Astrocyte (in vitro differentiated cells and primary cell): ENCODE results near the gene ZSCAN12. TPM values are rescaled to one million over a fixed set of nuclear protein-coding genes. Genes with fewer than 3 reads are reported as not detected.

Source experiments
- DNase-seq: peaks from one replicate; pipeline ENCODE4 v3.0.0-alpha.2; 2010; ENCODE audit warnings: low read depth
- FAIRE-seq: peaks from 2 replicates; lab custom pipeline; 2011; peaks lifted over from hg19 to GRCh38; lab: Jason Lieb, UNC
- H2AFZ ChIP-seq: 2 replicates; pipeline ENCODE4 v1.6.0; 2012; ENCODE audit warnings: low read depth, low read length, inconsistent platforms
- H3K27ac ChIP-seq: 2 replicates; pipeline ENCODE4 v1.5.1; 2011; ENCODE audit warnings: low read depth, low read length, inconsistent platforms
- H3K27me3 ChIP-seq: 2 replicates; pipeline ENCODE4 v1.6.0; 2011; ENCODE audit warnings: low read length, inconsistent platforms; ENCODE audit not compliant: insufficient read depth
- H3K36me3 ChIP-seq: 2 replicates; pipeline ENCODE4 v1.5.1; 2011; ENCODE audit warnings: low read length, inconsistent platforms; ENCODE audit not compliant: insufficient read depth
- H3K4me1 ChIP-seq: 2 replicates; pipeline ENCODE4 v1.5.1; 2011; ENCODE audit warnings: low read length, inconsistent platforms; ENCODE audit not compliant: insufficient read depth
- H3K4me2 ChIP-seq: 2 replicates; pipeline ENCODE4 v1.6.0; 2012; ENCODE audit warnings: low read length, inconsistent platforms
- H3K4me3 ChIP-seq: 2 replicates; pipeline ENCODE4 v1.5.1; 2011; ENCODE audit warnings: low read depth, mild to moderate bottlenecking, low read length, inconsistent platforms; ENCODE audit not compliant: insufficient read depth
- H3K79me2 ChIP-seq: 2 replicates; pipeline ENCODE4 v1.6.0; 2012; ENCODE audit warnings: mild to moderate bottlenecking, low read length, inconsistent platforms; ENCODE audit not compliant: insufficient read depth
- H3K9ac ChIP-seq: 2 replicates; pipeline ENCODE4 v1.6.0; 2012; ENCODE audit warnings: mild to moderate bottlenecking, low read length, inconsistent platforms
- H3K9me3 ChIP-seq: 2 replicates; pipeline ENCODE4 v1.5.1; 2012; ENCODE audit warnings: low read depth, mild to moderate bottlenecking, low read length, inconsistent platforms; ENCODE audit not compliant: insufficient read depth
- H4K20me1 ChIP-seq: 2 replicates; pipeline ENCODE4 v1.6.0; 2012; ENCODE audit warnings: low read length, inconsistent platforms; ENCODE audit not compliant: insufficient read depth
- H3K27ac Mint-ChIP-seq: one replicate; pipeline ENCODE4 v1.8.0; 2021; ENCODE audit warnings: mild to moderate bottlenecking, mixed read lengths; ENCODE audit not compliant: unreplicated experiment
- H3K27me3 Mint-ChIP-seq: one replicate; pipeline ENCODE4 v1.8.0; 2021; ENCODE audit warnings: low read depth, mixed read lengths; ENCODE audit not compliant: unreplicated experiment
- H3K36me3 Mint-ChIP-seq: one replicate; pipeline ENCODE4 v1.8.0; 2021; ENCODE audit warnings: low read depth, mixed read lengths; ENCODE audit not compliant: unreplicated experiment
- H3K4me1 Mint-ChIP-seq: one replicate; pipeline ENCODE4 v1.8.0; 2021; ENCODE audit warnings: low read depth, mixed read lengths; ENCODE audit not compliant: unreplicated experiment
- H3K4me3 Mint-ChIP-seq: one replicate; pipeline ENCODE4 v1.8.0; 2021; ENCODE audit warnings: mild to moderate bottlenecking, moderate library complexity, mixed read lengths; ENCODE audit not compliant: unreplicated experiment
- H3K9me3 Mint-ChIP-seq: one replicate; pipeline ENCODE4 v1.8.0; 2021; ENCODE audit warnings: mild to moderate bottlenecking, mixed read lengths; ENCODE audit not compliant: unreplicated experiment
- CTCF ChIP-seq: IDR thresholded peaks from 2 replicates; pipeline ENCODE4 v1.5.1; 2011; ENCODE audit warnings: low read depth, mild to moderate bottlenecking, inconsistent platforms, low read length, moderate library complexity; ENCODE audit not compliant: insufficient read depth
- EZH2 ChIP-seq: IDR thresholded peaks from 2 replicates; pipeline ENCODE4 v1.6.1; 2012; ENCODE audit warnings: mild to moderate bottlenecking, low read length, inconsistent platforms; ENCODE audit not compliant: insufficient read depth
- total RNA-seq: library from RNA; stranded (reverse); gene quantifications from 2 replicates; pipeline ENCODE4 v1.2.1, GENCODE V29; 2021

ZSCAN12 gene
- total RNA-seq, 1 donor from 2014 or later: 6.3 TPM

- Histone ChIP-seq H3K27me3 (peaks cover 7% of the 10 kb centered on the region), H3K4me2 (no peak overlapping the region), H3K4me3 (no peak overlapping the region), H4K20me1 (no peaks in the 10 kb centered on the region), H3K79me2 (peaks cover 24% of the 10 kb centered on the region), H3K27ac (no peak overlapping the region), H3K36me3 (no peaks in the 10 kb centered on the region), H3K9me3 (no peaks in the 10 kb centered on the region), H3K4me1 (no peaks in the 10 kb centered on the region), H3K9ac (no peak overlapping the region), H2AFZ (no peak overlapping the region)
- Mint-ChIP-seq H3K4me3 (no peak overlapping the region), H3K27ac (no peak overlapping the region), H3K9me3 (no peaks in the 10 kb centered on the region), H3K27me3 (peaks cover 15% of the 10 kb centered on the region), H3K36me3 (no peaks in the 10 kb centered on the region), H3K4me1 (peaks cover 4% of the 10 kb centered on the region)
- TF ChIP-seq CTCF (no peak), EZH2 (no peak)
- FAIRE-seq (no peak), DNase-seq (no peak)
Measured at GRCh38 chr6:28347119-28347518, 52.4 kb downstream of the ZSCAN12 start.

- H2AFZ ChIP-seq: no peak overlapping the region
- no peak overlapping the region for H3K9ac ChIP-seq
- TF ChIP-seq EZH2: no peak
- TF ChIP-seq CTCF: no peak
- Mint-ChIP-seq H3K27me3 (peaks cover 15% of the 10 kb centered on the region), H3K4me3 (no peak overlapping the region), H3K9me3 (no peaks in the 10 kb centered on the region), H3K4me1 (no peaks in the 10 kb centered on the region), H3K27ac (no peak overlapping the region), H3K36me3 (peaks cover 2% of the 10 kb centered on the region)
- FAIRE-seq (no peak), DNase-seq (no peak)
- H3K79me2 ChIP-seq: peaks cover 5% of the 10 kb centered on the region
- H3K4me3 ChIP-seq: no peak overlapping the region
- H4K20me1 ChIP-seq: no peaks in the 10 kb centered on the region
- no peak overlapping the region for H3K4me2 ChIP-seq
- no peaks in the 10 kb centered on the region for H3K4me1 ChIP-seq
- H3K9me3 ChIP-seq: no peaks in the 10 kb centered on the region
- H3K27me3 ChIP-seq: peaks cover 7% of the 10 kb centered on the region
- no peaks in the 10 kb centered on the region for H3K36me3 ChIP-seq
- no peak overlapping the region for H3K27ac ChIP-seq
Measured at GRCh38 chr6:28345201-28345600, 54.3 kb downstream of the ZSCAN12 start.

- peaks cover 7% of the 10 kb centered on the region for H3K27me3 ChIP-seq
- Mint-ChIP-seq H3K27me3 (peaks cover 15% of the 10 kb centered on the region), H3K27ac (no peak overlapping the region), H3K4me3 (no peak overlapping the region), H3K4me1 (no peaks in the 10 kb centered on the region), H3K36me3 (peaks cover 2% of the 10 kb centered on the region), H3K9me3 (no peaks in the 10 kb centered on the region)
- FAIRE-seq (no peak), DNase-seq (no peak)
- no peak for TF ChIP-seq CTCF
- no peak for TF ChIP-seq EZH2
- H3K79me2 ChIP-seq: no peaks in the 10 kb centered on the region
- no peak overlapping the region for H3K4me3 ChIP-seq
- no peaks in the 10 kb centered on the region for H3K4me1 ChIP-seq
- H2AFZ ChIP-seq: no peak overlapping the region
- no peak overlapping the region for H3K4me2 ChIP-seq
- H3K27ac ChIP-seq: no peak overlapping the region
- H3K9ac ChIP-seq: no peak overlapping the region
- H3K36me3 ChIP-seq: no peaks in the 10 kb centered on the region
- H3K9me3 ChIP-seq: no peaks in the 10 kb centered on the region
- no peaks in the 10 kb centered on the region for H4K20me1 ChIP-seq
Measured at GRCh38 chr6:28343898-28344677, 55.5 kb downstream of the ZSCAN12 start.
